COLO829 (cell line): ENCODE results near the gene OR8B3.
"Not testable (repeated sequence)": the region's sequence is repeated elsewhere in the genome, so short reads cannot be mapped to it uniquely, and the experiment has no call there.

Source experiments
- DNase-seq: peaks from one replicate; pipeline ENCODE4 v3.0.0; 2012; ENCODE audit warnings: low spot score

OR8B3 gene

GRCh38 chr11:124398924-124399323 lies at the start of gene OR8B3:
TSS of gene OR8B3 (minus strand) at chr11:124399024. CDS start at chr11:124397351, 1,673 bp downstream.
- no peak for DNase-seq

GRCh38 chr11:124446916-124447315 lies 48.1 kb upstream of the OR8B3 start:
- DNase-seq, result no peak

- DNase-seq, result no peak
Measured at GRCh38 chr11:124445646-124446150, 46.9 kb upstream of the OR8B3 start, which contains the start of gene OR8B8. TSS of gene OR8B8 (minus strand) at chr11:124445696. CDS start at chr11:124441085, 4,611 bp downstream.

- no peak for DNase-seq
Measured at GRCh38 chr11:124442847-124443246, 44.0 kb upstream of the OR8B3 start.

- no peak for DNase-seq
Measured at GRCh38 chr11:124442442-124442841, 43.6 kb upstream of the OR8B3 start.

- no peak for DNase-seq
Measured at GRCh38 chr11:124441519-124441918, 42.7 kb upstream of the OR8B3 start.

GRCh38 chr11:124441081-124441480 lies 42.3 kb upstream of the OR8B3 start:
- no peak for DNase-seq

- DNase-seq, result no peak
Measured at GRCh38 chr11:124440608-124441007, 41.8 kb upstream of the OR8B3 start.

GRCh38 chr11:124434699-124435098 lies 35.9 kb upstream of the OR8B3 start:
- DNase-seq, result no peak

- no peak for DNase-seq
Measured at GRCh38 chr11:124429599-124429998, 30.8 kb upstream of the OR8B3 start.

- DNase-seq, result no peak
Measured at GRCh38 chr11:124424384-124424921, 25.6 kb upstream of the OR8B3 start, which contains the start of gene OR8B4. TSS of gene OR8B4 (minus strand) at chr11:124424871. CDS start at chr11:124424871, 0 bp downstream.

GRCh38 chr11:124421043-124421442 lies 22.2 kb upstream of the OR8B3 start:
- no peak for DNase-seq

- DNase-seq, result peak; percentile 46
Measured at GRCh38 chr11:124415356-124415923, 16.6 kb upstream of the OR8B3 start.

GRCh38 chr11:124409906-124410305 lies 11.1 kb upstream of the OR8B3 start:
- no peak for DNase-seq

GRCh38 chr11:124405581-124405980 lies 6.8 kb upstream of the OR8B3 start:
- DNase-seq, result no peak

GRCh38 chr11:124403186-124403585 lies 4.4 kb upstream of the OR8B3 start:
- DNase-seq, result not testable (repeated sequence)

GRCh38 chr11:124402326-124402922 lies 3.6 kb upstream of the OR8B3 start:
- peak; percentile 43 for DNase-seq

- not testable (repeated sequence) for DNase-seq
Measured at GRCh38 chr11:124396847-124397246, 2.0 kb downstream of the OR8B3 start.

- no peak for DNase-seq
Measured at GRCh38 chr11:124394408-124394807, 4.4 kb downstream of the OR8B3 start.

GRCh38 chr11:124384399-124384798 lies 14.4 kb downstream of the OR8B3 start, which contains the start of gene OR8B2:
TSS of gene OR8B2 (minus strand) at chr11:124384499. CDS start at chr11:124383343, 1,156 bp downstream.
- DNase-seq, result no peak

GRCh38 chr11:124382857-124383256 lies 16.0 kb downstream of the OR8B3 start:
- DNase-seq, result not testable (repeated sequence)

GRCh38 chr11:124380585-124380984 lies 18.2 kb downstream of the OR8B3 start:
- no peak for DNase-seq

- no peak for DNase-seq
Measured at GRCh38 chr11:124376280-124376679, 22.5 kb downstream of the OR8B3 start.
